AG10803 (cell line): ENCODE measurements around the gene NSL1.
"Not testable (repeated sequence)": the region's sequence is repeated elsewhere in the genome, so short reads cannot be mapped to it uniquely, and the experiment has no call there.

ENCODE experiments used
- DNase-seq: peaks from one replicate; pipeline ENCODE4 v3.0.0; 2010; ENCODE audit warnings: low read depth
- H3K4me3 ChIP-seq: 2 replicates; pipeline ENCODE4 v1.5.1; 2011; ENCODE audit warnings: mild to moderate bottlenecking, low read length, control low read depth
- TF ChIP-seq, protein P1 (sequence below): conservative IDR thresholded peaks from 2 replicates; pipeline ENCODE4 v1.5.1; 2011; ENCODE audit warnings: mild to moderate bottlenecking, low read length, control low read depth, inconsistent platforms

NSL1 gene

GRCh38 chr1:212718499-212718898 lies 73.1 kb downstream of the NSL1 start:
- H3K4me3 ChIP-seq: no peak overlapping the region
- TF ChIP-seq, protein P1, sequence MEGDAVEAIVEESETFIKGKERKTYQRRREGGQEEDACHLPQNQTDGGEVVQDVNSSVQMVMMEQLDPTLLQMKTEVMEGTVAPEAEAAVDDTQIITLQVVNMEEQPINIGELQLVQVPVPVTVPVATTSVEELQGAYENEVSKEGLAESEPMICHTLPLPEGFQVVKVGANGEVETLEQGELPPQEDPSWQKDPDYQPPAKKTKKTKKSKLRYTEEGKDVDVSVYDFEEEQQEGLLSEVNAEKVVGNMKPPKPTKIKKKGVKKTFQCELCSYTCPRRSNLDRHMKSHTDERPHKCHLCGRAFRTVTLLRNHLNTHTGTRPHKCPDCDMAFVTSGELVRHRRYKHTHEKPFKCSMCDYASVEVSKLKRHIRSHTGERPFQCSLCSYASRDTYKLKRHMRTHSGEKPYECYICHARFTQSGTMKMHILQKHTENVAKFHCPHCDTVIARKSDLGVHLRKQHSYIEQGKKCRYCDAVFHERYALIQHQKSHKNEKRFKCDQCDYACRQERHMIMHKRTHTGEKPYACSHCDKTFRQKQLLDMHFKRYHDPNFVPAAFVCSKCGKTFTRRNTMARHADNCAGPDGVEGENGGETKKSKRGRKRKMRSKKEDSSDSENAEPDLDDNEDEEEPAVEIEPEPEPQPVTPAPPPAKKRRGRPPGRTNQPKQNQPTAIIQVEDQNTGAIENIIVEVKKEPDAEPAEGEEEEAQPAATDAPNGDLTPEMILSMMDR: peak; percentile 34
- peak; percentile 20 for DNase-seq

DNA sequence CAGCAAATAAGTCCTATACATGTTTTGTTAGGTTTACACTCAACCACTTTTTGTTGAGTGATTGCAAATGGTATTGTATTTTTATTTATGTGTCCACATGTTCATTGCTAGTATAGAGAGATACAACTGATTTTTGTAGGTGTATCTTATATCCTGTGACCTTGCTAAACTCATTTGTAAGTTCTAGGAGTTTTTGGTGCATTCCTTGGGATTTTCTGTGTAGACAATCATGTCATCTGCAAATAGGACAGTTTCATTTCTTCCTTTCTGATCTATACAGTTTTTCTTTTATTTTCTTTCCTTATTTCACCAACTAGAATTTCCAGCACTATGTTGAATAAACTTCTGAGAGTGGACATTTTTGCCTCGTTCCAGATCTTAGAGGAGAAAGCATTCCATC lies 75.4 kb downstream of the NSL1 start:
- no peak for DNase-seq
- H3K4me3 ChIP-seq: no peak overlapping the region
- TF ChIP-seq, protein P1: no peak

DNA sequence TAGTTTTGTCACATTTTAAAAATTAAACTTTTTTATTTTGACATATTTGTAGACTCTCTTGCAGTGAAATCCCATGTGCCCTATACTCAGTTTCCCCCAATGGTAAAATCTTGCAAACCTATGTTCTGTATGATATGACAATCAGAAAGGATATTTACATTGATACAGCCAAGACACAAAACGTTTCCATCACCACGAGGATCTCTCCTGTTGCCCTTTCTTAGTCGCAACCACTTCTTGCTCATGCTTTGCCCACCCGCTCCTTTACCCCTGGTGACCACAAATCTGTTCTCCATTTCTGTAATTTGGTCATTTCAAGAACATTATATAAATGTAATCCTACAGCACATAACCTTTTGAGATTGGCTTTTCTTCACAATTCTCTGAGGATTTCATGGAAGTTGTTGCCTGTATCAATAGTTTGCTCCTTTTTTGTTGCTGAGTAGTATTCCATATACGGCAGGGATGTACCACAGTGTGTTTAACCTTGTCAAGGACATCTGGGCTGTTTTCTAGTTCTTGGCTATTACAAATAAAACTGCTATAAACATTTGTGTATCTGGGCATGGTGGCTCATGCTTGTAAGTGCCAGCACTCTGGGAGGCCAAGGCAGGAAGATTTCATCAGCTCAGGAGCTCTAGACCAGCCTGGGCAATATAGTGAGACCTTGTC lies 78.0 kb downstream of the NSL1 start:
- TF ChIP-seq, protein P1: no peak
- H3K4me3 ChIP-seq: no peak overlapping the region
- DNase-seq: no peak

- DNase-seq: peak; percentile 88
- no peak overlapping the region for H3K4me3 ChIP-seq
- TF ChIP-seq, protein P1: no peak
Measured at GRCh38 chr1:212712451-212713303, 78.9 kb downstream of the NSL1 start.

DNA sequence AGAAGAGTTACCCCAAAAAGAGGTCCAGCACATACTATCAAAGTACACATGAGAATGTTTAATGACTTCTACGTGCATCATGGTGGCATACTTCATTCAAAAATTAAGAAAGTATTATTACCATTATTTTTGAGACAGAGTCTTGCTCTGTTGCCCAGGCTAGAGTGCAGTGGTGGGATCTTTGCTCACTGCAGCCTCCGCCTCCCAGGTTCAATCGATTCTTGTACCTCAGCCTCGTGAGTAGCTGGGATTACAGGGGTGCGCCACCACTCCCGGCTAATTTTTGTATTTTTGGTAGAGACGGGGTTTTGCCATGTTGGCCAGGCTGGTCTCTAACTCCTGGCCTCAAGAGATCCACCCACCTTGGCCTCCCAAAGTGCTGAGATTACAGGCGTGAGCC lies 79.6 kb downstream of the NSL1 start:
- not testable (repeated sequence) for DNase-seq, H3K4me3 ChIP-seq

- TF ChIP-seq, protein P1: no peak
- no peak overlapping the region for H3K4me3 ChIP-seq
- DNase-seq: no peak
Measured at GRCh38 chr1:212710566-212710965, 81.0 kb downstream of the NSL1 start.

- TF ChIP-seq, protein P1: no peak
- DNase-seq: no peak
- H3K4me3 ChIP-seq: no peak overlapping the region
Measured at GRCh38 chr1:212703991-212704564, 87.5 kb downstream of the NSL1 start.
